GM12874 (cell line): Measurements from ENCODE around the gene RAD51.

Experiments
- CTCF ChIP-seq: IDR thresholded peaks from 2 replicates; pipeline ENCODE4 v1.5.1; 2011; ENCODE audit warnings: low read depth, mild to moderate bottlenecking, control low read depth, low read length, moderate library complexity; ENCODE audit not compliant: insufficient read depth

The RAD51 gene

GRCh38 chr15:40746916-40747418 is 52.0 kb downstream of the RAD51 start:
- no peak for TF ChIP-seq CTCF

GRCh38 chr15:40747685-40748631 is 53.0 kb downstream of the RAD51 start:
- TF ChIP-seq CTCF: no peak

- TF ChIP-seq CTCF: no peak
Measured at GRCh38 chr15:40749151-40749630, 54.2 kb downstream of the RAD51 start.

- no peak for TF ChIP-seq CTCF
Measured at GRCh38 chr15:40750885-40751284, 55.9 kb downstream of the RAD51 start.

GRCh38 chr15:40751745-40752144 is 56.8 kb downstream of the RAD51 start:
- no peak for TF ChIP-seq CTCF

- no peak for TF ChIP-seq CTCF
Measured at GRCh38 chr15:40754574-40754882, 59.6 kb downstream of the RAD51 start.

- no peak for TF ChIP-seq CTCF
Measured at GRCh38 chr15:40754883-40755811, 60.2 kb downstream of the RAD51 start, which contains the start of gene RMDN3. Gene RMDN3, minus strand, starts transcription at chr15:40755254. Its CDS starts 471 bp downstream, at chr15:40754783.
